HG03196 (cell line): ENCODE results near the gene CFAP97D2.
A peak's percentile ranks its signal among the peaks of the same experiment; 100 is the strongest.
"Not testable (repeated sequence)": the region's sequence is repeated elsewhere in the genome, so short reads cannot be mapped to it uniquely, and the experiment has no call there.

Experiments used
- ATAC-seq: cut with Tn5 transposase; IDR thresholded peaks from one replicate; pipeline ENCODE4 v1.9.1; 2021; ENCODE audit not compliant: unreplicated experiment

Gene CFAP97D2

GRCh38 chr13:114179087-114179658 is at the start of gene CFAP97D2:
CFAP97D2 (plus strand) TSS chr13:114179257; CDS start chr13:114179331, 74 bp downstream.
- ATAC-seq, result no peak

- no peak for ATAC-seq
Measured at GRCh38 chr13:114129649-114130062, 49.4 kb upstream of the CFAP97D2 start.

- ATAC-seq, result no peak
Measured at GRCh38 chr13:114130131-114130836, 48.8 kb upstream of the CFAP97D2 start.

GRCh38 chr13:114130837-114131582 is 48.0 kb upstream of the CFAP97D2 start:
- no peak for ATAC-seq

- ATAC-seq, result no peak
Measured at GRCh38 chr13:114131583-114132418, 47.3 kb upstream of the CFAP97D2 start.

DNA sequence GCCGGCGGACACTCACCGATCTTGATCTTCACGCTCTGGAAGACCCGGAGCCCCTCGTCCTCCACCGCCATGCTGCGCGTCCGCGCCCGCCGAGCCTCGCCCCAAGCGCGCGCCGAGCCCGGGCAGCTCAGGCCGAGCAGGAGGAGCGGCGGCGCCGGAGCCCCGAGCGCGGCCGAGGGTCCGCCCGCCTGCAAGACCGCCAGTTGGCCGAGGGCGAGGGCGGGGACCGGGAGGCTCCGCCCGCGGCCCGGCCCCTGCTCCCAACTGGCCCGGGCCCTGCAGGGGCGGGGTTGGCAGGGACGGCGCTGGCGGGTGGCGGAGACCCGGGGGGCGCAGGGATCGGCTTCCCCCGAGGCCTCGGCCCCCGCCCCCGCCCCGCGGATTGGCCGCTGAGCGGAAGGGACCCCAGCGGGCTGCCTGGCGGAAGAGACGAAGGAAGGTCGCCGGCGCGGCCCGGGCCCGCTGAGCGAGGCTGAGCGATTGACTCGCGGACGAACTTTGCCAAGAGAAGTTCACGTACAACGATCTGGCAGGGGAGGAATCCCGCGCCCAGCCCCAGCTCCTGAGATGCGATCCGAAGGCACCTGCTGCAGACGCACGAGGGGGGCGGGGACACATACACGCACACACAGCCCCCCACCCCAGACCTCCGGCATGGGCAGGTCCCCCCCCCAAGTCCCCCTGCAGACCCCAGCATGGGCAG is 46.5 kb upstream of the CFAP97D2 start, which contains the start of gene RASA3:
Gene RASA3, minus strand, starts transcription at position 205 of the 703 bp plus-strand sequence. Its CDS starts 134 bp downstream, at position 71.
- peak; percentile 49 for ATAC-seq

DNA sequence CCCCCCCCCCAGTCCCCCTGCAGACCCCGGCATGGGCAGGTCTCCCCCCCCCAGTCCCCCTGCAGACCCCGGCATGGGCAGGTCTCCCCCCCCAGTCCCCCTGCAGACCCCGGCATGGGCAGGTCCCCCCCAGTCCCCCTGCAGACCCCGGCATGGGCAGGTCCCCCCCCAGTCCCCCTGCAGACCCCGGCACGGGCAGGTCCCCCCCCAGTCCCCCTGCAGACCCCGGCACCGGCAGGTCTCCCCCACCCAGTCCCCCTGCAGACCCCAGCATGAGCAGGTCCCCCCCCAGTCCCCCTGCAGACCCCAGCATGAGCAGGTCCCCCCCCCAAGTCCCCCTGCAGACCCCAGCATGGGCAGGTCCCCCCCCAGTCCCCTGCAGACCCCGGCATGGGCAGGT is 45.9 kb upstream of the CFAP97D2 start:
- not testable (repeated sequence) for ATAC-seq

GRCh38 chr13:114133552-114133951 is 45.5 kb upstream of the CFAP97D2 start:
- ATAC-seq, result not testable (repeated sequence)

- no peak for ATAC-seq
Measured at GRCh38 chr13:114134111-114134943, 44.7 kb upstream of the CFAP97D2 start.

DNA sequence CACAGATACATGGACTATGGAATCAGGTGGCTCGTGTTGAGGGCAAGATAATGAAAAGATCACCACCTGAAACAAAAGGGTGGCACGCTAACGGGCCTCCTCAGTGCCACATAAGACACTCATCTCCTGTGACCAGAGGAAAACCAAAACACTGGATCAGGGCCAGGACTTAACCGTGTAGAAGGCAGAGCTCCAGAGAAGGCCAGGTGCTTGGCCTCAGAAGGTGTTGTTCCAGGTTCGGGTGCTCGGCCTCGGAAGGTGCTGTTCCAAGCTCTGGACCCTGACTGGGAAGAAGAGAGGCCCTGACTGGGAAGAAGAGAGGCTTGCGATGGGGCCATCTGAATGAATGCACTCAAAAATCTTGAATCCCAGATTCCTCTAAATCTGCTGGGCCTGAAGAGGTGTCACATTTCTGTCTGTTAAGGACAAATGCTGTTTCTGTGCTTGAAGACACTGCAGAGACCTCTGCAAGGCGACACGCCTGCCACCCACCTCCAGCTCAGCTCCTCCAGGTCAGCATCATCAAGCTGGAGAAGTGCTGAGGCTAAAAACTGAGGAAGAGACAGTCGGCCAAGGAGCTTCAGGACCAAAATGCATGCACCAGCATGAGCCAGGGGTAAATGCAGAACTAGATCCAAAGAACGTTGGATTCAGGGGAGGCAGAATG is 44.0 kb upstream of the CFAP97D2 start:
- ATAC-seq, result no peak

- no peak for ATAC-seq
Measured at GRCh38 chr13:114135731-114136171, 43.3 kb upstream of the CFAP97D2 start.

DNA sequence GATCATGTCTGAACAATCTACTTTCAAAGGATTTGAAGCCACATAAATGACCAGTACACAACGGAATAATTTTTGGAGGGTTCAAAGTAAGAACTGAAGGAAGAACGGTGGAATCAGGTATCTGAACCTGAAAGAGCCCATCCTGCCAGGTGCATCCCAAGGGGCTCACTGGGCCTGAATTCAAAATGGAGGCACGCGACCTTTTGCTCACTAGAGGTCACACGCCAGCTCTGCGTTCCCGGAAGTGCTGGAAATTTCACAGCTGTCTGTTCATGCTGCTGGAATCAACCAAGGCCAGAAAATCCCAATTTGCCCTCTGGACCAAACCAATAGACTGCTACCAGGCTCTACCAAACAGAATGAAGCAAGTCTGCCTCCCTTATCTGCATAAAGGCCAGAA is 42.5 kb upstream of the CFAP97D2 start:
- no peak for ATAC-seq

DNA sequence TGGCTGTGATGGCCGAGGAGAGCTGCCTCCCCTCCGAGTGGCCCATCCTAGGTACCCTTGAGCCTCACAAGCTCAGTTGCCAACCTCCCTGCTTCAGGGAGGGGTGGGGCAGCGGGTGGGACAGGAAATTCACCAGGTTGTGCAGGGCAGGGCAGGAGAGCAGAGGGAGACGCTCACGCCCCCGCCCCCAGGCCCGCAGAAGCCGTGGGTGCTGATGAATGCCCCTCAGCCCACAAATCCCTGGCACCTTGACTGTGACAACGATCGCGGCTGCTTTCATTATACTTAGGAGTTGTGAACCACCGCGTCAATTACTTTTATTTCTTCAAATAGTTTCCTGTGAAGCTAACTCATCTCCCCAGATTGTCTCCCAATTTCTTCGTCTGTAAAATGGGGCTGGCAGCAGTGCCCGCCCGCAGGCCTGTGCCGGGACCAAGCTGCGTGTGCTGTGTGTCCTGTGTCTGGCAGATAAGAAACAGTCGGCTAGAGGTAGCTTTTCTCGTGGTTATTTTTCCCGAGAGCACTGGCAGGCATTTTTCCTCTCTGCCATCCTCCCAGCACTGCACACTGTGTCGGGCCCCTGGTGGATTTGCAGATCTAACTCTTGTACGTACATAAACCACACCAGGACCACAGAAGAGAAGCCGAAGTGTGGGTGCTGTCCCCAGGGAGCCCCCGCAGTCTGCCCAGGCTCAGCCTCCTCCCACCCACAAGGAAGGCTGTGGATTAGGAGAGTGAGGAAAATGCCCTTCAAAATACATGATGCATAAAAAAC is 38.7 kb upstream of the CFAP97D2 start:
- no peak for ATAC-seq

- ATAC-seq, result no peak
Measured at GRCh38 chr13:114140906-114141250, 38.2 kb upstream of the CFAP97D2 start.

DNA sequence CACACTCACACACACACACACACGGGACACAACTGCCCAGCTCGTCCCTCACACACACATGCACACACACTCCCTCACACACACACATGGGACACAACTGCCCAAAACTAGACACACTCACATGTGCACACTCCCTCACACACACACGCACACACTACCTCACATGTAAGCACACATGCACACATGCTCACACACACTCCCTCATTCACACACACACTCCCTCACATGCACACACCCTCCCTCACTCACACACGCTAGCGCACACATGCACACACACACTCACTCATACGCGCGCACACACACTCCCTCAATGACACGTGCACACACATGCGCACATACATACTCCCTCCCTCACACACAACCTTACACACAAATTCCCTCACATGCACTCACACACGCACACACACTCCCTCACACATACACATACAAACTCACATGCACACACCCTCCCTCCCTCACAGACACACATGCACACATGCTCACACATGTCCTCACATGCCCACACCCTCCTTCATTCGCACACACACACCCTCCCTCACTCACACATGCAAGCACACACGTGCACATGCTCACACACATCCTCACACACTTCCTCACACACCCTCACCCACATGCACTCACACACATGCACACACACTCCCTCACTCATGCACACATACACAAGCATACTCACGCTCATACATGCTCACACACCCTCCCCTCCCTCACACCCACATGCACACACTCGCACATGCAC is 37.6 kb upstream of the CFAP97D2 start:
- ATAC-seq, result no peak

DNA sequence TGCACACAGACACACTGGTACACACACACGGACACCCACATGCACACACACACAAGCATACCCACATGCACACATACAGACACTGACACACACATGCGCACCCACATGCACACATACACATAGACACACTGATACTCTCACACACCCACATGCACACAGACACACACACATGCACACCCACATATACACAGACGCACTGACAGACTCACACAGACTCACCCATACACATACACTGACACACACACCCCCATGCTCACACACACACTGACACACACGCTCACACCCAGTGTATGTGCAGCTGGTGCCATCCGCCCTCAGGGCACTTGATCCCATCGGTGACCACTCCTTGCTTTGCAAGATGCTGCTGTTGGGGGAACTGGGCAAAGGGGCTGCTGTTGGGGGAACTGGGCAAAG is 36.9 kb upstream of the CFAP97D2 start:
- ATAC-seq, result no peak

DNA sequence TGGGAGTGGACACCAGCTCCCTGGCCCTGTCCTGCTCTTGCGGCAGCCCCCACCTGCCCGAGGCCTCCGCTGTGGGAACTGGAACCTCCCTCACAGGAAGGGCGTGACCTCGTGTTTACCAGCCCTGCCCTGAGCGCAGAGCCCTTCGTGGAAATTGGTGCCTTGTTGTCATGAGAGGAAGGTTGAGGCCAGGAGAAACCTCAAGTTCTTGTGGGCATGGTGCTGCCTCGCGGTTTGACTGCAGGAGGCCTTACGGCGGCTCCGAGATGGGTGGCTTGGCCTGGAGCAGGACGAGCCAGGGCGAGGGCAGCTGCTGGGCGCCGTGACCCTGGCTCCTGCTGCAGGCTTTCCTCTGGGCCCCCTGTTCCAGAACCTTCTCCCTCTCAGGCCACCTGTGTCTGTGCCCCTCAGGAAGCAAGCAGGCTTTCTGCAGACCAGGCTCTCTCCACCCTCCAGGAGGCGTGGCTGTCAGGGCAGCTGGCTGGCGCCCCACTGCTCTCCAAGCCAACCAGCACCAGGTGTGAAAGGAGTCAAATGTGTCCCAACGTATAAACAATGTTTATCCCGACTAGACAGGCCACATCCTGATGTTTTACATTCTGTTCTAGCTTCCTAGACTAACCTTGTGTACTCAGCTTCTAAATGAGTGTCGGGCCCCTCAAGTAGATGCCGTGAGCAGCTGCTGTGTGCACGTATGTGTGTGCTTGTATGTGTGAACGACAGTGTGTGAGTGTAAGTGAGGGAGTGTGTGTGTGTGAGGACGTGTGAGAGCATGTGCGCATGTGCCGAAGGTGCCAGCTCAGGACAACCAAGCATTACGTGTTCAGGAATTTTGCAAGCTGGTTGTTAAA is 36.2 kb upstream of the CFAP97D2 start:
- no peak for ATAC-seq
